Hepatocyte (in vitro differentiated cells): Measurements from ENCODE around the gene TYSND1. TPM values are rescaled to one million over a fixed set of nuclear protein-coding genes. Genes with fewer than 3 reads are reported as not detected.

Experiments used
- DNase-seq: peaks from one replicate; pipeline ENCODE4 v3.0.0-alpha.2; 2016; ENCODE audit warnings: low spot score
- H2AFZ ChIP-seq: fragments of 200-600 bp; sonication (generic); 2 replicates; pipeline ENCODE4 v1.6.0; 2016; ENCODE audit warnings: antibody characterized with exemption, mild to moderate bottlenecking
- H3K27ac ChIP-seq: fragments of 200-600 bp; sonication (generic); 2 replicates; pipeline ENCODE4 v1.5.1; 2016; ENCODE audit warnings: mild to moderate bottlenecking
- H3K27me3 ChIP-seq: fragments of 200-600 bp; sonication (generic); 2 replicates; pipeline ENCODE4 v1.6.1; 2016
- H3K36me3 ChIP-seq: fragments of 200-600 bp; sonication (generic); replicated peaks from 2 replicates; pipeline ENCODE4 v1.5.1; 2016; ENCODE audit warnings: low read depth; ENCODE audit not compliant: insufficient read depth
- H3K4me1 ChIP-seq: fragments of 200-600 bp; sonication (generic); 2 replicates; pipeline ENCODE4 v1.5.1; 2016; ENCODE audit warnings: mild to moderate bottlenecking, moderate library complexity; ENCODE audit not compliant: insufficient read depth
- H3K4me2 ChIP-seq: fragments of 200-600 bp; sonication (generic); 2 replicates; pipeline ENCODE4 v1.6.0; 2016
- H3K4me3 ChIP-seq: fragments of 200-600 bp; sonication (generic); 2 replicates; pipeline ENCODE4 v1.5.1; 2016; ENCODE audit warnings: mild to moderate bottlenecking
- H3K79me2 ChIP-seq: fragments of 200-600 bp; sonication (generic); 2 replicates; pipeline ENCODE4 v1.6.0; 2017; ENCODE audit warnings: mild to moderate bottlenecking
- H3K9me2 ChIP-seq: fragments of 200-600 bp; sonication (generic); replicated peaks from 2 replicates; pipeline ENCODE4 v1.6.0; 2017; ENCODE audit warnings: mild to moderate bottlenecking; ENCODE audit not compliant: insufficient read depth
- H3K9me3 ChIP-seq: fragments of 200-600 bp; sonication (generic); 2 replicates; pipeline ENCODE4 v1.5.1; 2016; ENCODE audit warnings: low read depth, mild to moderate bottlenecking
- H4K20me1 ChIP-seq: fragments of 200-600 bp; sonication (generic); 2 replicates; pipeline ENCODE4 v1.6.0; 2016; ENCODE audit warnings: mild to moderate bottlenecking; ENCODE audit not compliant: insufficient read depth, poor library complexity, severe bottlenecking
- EZH2 ChIP-seq: fragments of 200-600 bp; sonication (generic); IDR thresholded peaks from 2 replicates; pipeline ENCODE4 v1.6.1; 2016; ENCODE audit warnings: antibody characterized with exemption, mild to moderate bottlenecking, borderline replicate concordance
- EZH2phosphoT487 ChIP-seq: fragments of 200-600 bp; sonication (generic); IDR thresholded peaks from one replicate; pipeline ENCODE4 v1.6.1; 2018; ENCODE audit warnings: antibody characterized with exemption, mild to moderate bottlenecking, low read depth, moderate library complexity; ENCODE audit not compliant: unreplicated experiment, severe bottlenecking
- WGBS: methylation state at CpG from one replicate; pipeline ENCODE4 v1.1.6; 2016; ENCODE audit warnings: low lambda C conversion rate; ENCODE audit errors: missing lambda C conversion rate; 5-methylcytosine and 5-hydroxymethylcytosine counted together
- polyA plus RNA-seq: library from polyadenylated mRNA; unstranded; fragments of >200 nt; fragmentation: Nextera tagmentation; extraction: Ambion mirVana; gene quantifications from 2 replicates; pipeline ENCODE4 v1.2.1, GENCODE V29; 2016
- total RNA-seq: library from RNA; depleted of rRNA; stranded (reverse); fragments of >200 nt; gene quantifications from 2 replicates; pipeline ENCODE4 v1.2.3, GENCODE V29; 2014
- TF ChIP-seq, protein P1 (sequence below): fragments of 200-600 bp; sonication (generic); IDR thresholded peaks from 2 replicates; pipeline ENCODE4 v1.5.1; 2016; ENCODE audit warnings: antibody characterized with exemption, mild to moderate bottlenecking; ENCODE audit not compliant: poor library complexity

Gene TYSND1
- total and polyA plus RNA-seq, 2 experiments from 2014 or later: 12.6 to 22.0 TPM

DNA sequence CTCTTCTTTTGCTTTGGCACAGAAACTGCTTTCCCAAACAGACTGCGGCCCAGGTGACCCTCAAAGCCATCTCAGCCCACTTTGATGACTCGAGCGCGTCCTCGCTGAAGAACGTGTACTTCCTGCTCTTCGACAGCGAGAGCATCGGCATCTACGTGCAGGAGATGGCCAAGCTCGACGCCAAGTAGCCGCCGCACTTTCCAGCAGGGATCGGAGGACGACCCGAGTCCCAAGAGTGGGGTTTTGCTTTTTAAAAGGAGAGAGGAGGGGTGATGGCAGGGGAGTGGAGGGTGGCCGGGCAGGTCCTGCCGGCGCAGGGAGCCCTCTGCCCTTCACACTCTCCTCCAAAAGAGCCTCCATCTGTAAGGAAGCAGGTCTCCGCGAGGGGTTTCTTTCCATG is 35.0 kb downstream of the TYSND1 start:
- no peak overlapping the region for H3K27ac ChIP-seq
- H3K79me2 ChIP-seq: no peaks in the 10 kb centered on the region
- no peaks in the 10 kb centered on the region for H3K9me3 ChIP-seq
- H4K20me1 ChIP-seq: no peaks in the 10 kb centered on the region
- no peak for DNase-seq
- TF ChIP-seq EZH2phosphoT487: no peak
- TF ChIP-seq, protein P1, sequence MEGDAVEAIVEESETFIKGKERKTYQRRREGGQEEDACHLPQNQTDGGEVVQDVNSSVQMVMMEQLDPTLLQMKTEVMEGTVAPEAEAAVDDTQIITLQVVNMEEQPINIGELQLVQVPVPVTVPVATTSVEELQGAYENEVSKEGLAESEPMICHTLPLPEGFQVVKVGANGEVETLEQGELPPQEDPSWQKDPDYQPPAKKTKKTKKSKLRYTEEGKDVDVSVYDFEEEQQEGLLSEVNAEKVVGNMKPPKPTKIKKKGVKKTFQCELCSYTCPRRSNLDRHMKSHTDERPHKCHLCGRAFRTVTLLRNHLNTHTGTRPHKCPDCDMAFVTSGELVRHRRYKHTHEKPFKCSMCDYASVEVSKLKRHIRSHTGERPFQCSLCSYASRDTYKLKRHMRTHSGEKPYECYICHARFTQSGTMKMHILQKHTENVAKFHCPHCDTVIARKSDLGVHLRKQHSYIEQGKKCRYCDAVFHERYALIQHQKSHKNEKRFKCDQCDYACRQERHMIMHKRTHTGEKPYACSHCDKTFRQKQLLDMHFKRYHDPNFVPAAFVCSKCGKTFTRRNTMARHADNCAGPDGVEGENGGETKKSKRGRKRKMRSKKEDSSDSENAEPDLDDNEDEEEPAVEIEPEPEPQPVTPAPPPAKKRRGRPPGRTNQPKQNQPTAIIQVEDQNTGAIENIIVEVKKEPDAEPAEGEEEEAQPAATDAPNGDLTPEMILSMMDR: no peak
- TF ChIP-seq EZH2: no peak
- no peaks in the 10 kb centered on the region for H3K9me2 ChIP-seq
- H2AFZ ChIP-seq: no peak overlapping the region
- H3K27me3 ChIP-seq: no peaks in the 10 kb centered on the region
- H3K4me1 ChIP-seq: no peaks in the 10 kb centered on the region
- no peak overlapping the region for H3K4me2 ChIP-seq
- no peak overlapping the region for H3K4me3 ChIP-seq
- H3K36me3 ChIP-seq: no peaks in the 10 kb centered on the region
- 98% methylated on average over 22 of the region's 22 CpGs for WGBS

GRCh38 chr10:70109064-70109729 is 37.3 kb downstream of the TYSND1 start:
- no peak overlapping the region for H3K27ac ChIP-seq
- H3K9me2 ChIP-seq: no peaks in the 10 kb centered on the region
- no peaks in the 10 kb centered on the region for H3K4me1 ChIP-seq
- no peaks in the 10 kb centered on the region for H3K36me3 ChIP-seq
- 92% methylated on average over 18 of the region's 18 CpGs for WGBS
- TF ChIP-seq EZH2phosphoT487: no peak
- TF ChIP-seq EZH2: no peak
- TF ChIP-seq, protein P1: no peak
- no peaks in the 10 kb centered on the region for H3K27me3 ChIP-seq
- no peak for DNase-seq
- no peaks in the 10 kb centered on the region for H3K79me2 ChIP-seq
- no peak overlapping the region for H3K4me3 ChIP-seq
- no peaks in the 10 kb centered on the region for H4K20me1 ChIP-seq
- H2AFZ ChIP-seq: no peak overlapping the region
- no peaks in the 10 kb centered on the region for H3K9me3 ChIP-seq
- no peak overlapping the region for H3K4me2 ChIP-seq

GRCh38 chr10:70106958-70107791 is 39.3 kb downstream of the TYSND1 start:
- Histone ChIP-seq H3K4me3 (no peak overlapping the region), H3K4me1 (no peaks in the 10 kb centered on the region), H3K9me3 (no peaks in the 10 kb centered on the region), H2AFZ (no peak overlapping the region), H3K27me3 (no peaks in the 10 kb centered on the region), H3K27ac (no peak overlapping the region), H3K9me2 (no peaks in the 10 kb centered on the region), H3K36me3 (no peaks in the 10 kb centered on the region), H3K4me2 (no peak overlapping the region), H3K79me2 (no peaks in the 10 kb centered on the region), H4K20me1 (no peaks in the 10 kb centered on the region)
- TF ChIP-seq EZH2phosphoT487 (no peak), EZH2 (no peak)
- TF ChIP-seq, protein P1: peak; percentile 43
- WGBS: 83% methylated on average over 22 of the region's 22 CpGs
- no peak for DNase-seq
